Activated naive CD4-positive, alpha-beta T cell (primary cell): ENCODE results near the gene PIK3CD.

Experiments used
- DNase-seq, 4 experiments: peaks; one replicate each; lab custom pipeline; 2025; lab: John Stamatoyannopoulos, UW

Gene PIK3CD

DNA sequence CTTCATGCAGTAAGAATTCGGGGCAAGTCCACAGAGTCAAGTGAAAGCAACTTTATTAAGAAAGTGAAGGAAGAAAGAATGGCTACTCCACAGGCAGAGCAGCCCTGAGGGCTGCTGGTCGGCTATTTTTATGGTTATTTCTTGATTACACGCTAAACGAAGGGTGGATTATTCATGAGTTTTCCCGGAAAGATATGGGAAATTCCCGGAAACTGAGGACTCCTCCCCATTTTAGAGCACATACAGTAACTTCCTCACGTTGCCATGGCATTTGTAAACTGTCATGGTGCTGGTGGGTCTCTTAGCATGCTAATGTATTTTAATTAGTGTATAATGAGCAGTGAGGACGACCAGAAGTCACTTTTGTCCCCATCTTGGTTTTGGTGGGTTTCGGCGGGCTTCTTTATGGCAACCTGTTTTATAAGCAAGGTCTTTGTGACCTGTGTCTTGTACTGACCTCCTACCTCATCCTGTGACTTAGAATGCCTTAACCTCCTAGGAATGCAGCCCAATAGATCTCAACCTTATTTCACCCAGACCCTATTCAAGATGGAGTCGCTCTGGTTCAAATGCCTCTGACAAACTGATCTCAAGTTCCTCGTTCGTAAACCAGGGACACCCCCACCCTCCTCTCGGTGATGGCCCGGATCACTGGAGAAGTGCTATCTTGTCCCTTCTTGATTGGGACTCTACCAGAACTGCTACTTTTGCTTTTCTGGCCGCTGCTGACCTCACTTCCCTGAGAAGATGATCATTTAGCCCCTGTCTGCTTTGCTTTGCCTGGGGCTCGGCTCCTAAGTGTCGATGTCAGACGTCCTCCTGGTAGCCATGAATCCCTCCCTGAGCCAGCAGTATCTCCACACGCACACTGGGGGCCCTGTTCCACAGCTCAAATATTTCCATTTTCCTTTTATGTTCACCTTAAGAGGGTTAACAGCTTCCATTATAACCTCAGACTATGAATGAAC, 123.5 kb downstream of the PIK3CD start:
- DNase-seq: no peak

- DNase-seq: no peak
Observed at GRCh38 chr1:9776685-9777084, 125.2 kb downstream of the PIK3CD start.
